Measurements from ENCODE around the gene PLA2G4F.

The PLA2G4F gene

DNA sequence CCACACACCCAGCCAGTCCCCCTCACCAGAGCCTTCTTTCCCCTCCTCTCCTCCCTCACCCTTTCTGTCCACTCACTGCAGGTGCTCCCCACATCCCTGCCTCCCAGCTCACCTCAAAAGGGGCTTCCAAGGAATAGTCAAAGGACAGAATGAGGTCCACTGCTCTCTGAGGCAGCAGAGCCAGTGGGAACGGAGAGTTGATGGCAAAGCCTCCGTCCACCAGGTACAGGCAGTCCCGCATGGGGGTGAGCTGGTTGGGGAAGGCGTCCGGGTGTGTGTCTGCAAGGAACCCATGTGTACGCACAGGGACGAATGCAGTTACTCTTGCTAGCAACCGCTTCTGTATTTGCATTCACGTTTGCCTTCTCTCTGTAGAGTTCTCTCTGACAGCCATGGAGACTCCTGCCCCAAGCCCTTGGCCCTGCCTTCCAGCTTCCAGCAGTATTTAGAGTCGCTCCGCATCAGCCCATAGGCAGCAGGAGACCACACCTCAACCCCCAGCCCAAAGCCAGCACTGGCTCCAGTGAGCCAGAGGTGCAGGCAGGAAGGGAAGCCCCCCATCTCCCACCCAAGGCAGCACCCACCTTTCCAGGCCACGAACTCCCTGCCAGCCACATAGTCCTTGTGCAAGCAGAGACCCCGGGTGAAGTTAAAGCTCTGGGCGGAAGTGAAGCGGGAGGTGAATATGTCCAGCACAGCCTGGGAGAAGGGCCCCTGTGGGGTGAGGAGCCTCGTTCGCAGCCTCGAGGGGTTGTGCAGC lies 12.4 kb downstream of the PLA2G4F start:
- Histone ChIP-seq H3K9ac (ENCODE audit: low read length) (no peak overlapping the region), H3K9me3 (ENCODE audit: low read length) (no peaks in the 10 kb centered on the region), H3K36me3 (ENCODE audit: insufficient read depth, low read length) (no peaks in the 10 kb centered on the region), H3K27me3 (ENCODE audit: control insufficient read depth in 1 of 2, insufficient read depth in 2 of 2, low read length in 2 of 2) (no peaks in the 10 kb centered on the region), H3K27ac (ENCODE audit: low read depth, low read length) (no peak overlapping the region), H3K4me3 (ENCODE audit: low read depth in 1 of 2, low read length in 2 of 2) (no peak overlapping the region), H3K4me1 (ENCODE audit: insufficient read depth, low read length) (no peaks in the 10 kb centered on the region)

- Histone ChIP-seq H3K27me3 (ENCODE audit: control insufficient read depth in 1 of 2, insufficient read depth in 2 of 2, low read length in 2 of 2) (no peaks in the 10 kb centered on the region), H3K9me3 (ENCODE audit: low read length) (no peaks in the 10 kb centered on the region), H3K36me3 (ENCODE audit: insufficient read depth, low read length) (no peaks in the 10 kb centered on the region), H3K4me1 (ENCODE audit: insufficient read depth, low read length) (no peaks in the 10 kb centered on the region), H3K4me3 (ENCODE audit: low read depth in 1 of 2, low read length in 2 of 2) (no peak overlapping the region), H3K9ac (ENCODE audit: low read length) (no peak overlapping the region), H3K27ac (ENCODE audit: low read depth, low read length) (no peak overlapping the region)
These were observed 13.1 kb downstream of the PLA2G4F start for GRCh38 chr15:42143356-42143755.

DNA sequence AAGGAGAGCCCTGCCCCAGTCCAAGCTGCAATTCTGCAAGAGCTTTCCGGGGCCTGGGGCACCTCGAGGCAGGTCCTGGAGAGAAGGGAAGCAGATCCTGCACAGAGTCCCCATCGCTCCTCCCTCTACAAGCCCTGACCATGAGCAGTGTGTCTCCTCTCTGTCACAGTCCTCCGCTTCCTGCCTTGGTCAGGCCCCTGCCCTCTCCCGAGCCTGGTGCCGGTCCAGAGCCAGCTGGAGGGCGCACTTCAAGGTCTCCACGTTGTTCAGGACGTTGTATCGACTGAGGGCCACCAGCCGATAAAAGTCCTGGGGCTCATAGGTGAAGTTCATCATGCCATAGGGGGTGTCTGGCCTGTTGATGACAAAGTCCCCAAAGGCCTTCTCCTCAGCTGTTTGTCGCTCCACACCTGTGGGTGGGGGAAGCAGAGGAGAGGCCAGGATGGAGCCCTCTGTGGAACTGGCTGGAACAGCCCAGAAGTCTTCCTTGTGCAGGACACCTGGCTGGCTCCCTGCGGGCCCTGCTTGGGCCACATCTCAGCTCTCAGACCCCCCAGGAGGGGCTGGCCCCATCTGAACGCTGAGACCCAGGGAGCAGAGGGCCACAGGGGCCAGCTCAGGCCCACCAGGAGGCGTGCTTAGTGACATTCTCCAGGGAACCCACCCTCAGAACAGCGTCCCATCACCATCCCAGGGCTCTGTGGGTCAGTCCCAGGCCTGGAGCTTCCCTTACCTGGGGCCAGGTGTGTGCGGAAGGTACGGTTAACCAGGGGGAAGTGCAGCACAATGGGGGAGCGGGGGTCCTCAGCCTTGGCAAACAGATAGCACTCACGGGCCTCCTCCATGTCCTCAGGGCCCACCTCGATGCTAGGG lies 14.4 kb downstream of the PLA2G4F start:
- Histone ChIP-seq H3K4me3 (ENCODE audit: low read depth in 1 of 2, low read length in 2 of 2) (no peak overlapping the region), H3K27me3 (ENCODE audit: control insufficient read depth in 1 of 2, insufficient read depth in 2 of 2, low read length in 2 of 2) (no peaks in the 10 kb centered on the region), H3K9ac (ENCODE audit: low read length) (no peak overlapping the region), H3K4me1 (ENCODE audit: insufficient read depth, low read length) (no peaks in the 10 kb centered on the region), H3K36me3 (ENCODE audit: insufficient read depth, low read length) (no peaks in the 10 kb centered on the region), H3K9me3 (ENCODE audit: low read length) (no peaks in the 10 kb centered on the region), H3K27ac (ENCODE audit: low read depth, low read length) (no peak overlapping the region)

DNA sequence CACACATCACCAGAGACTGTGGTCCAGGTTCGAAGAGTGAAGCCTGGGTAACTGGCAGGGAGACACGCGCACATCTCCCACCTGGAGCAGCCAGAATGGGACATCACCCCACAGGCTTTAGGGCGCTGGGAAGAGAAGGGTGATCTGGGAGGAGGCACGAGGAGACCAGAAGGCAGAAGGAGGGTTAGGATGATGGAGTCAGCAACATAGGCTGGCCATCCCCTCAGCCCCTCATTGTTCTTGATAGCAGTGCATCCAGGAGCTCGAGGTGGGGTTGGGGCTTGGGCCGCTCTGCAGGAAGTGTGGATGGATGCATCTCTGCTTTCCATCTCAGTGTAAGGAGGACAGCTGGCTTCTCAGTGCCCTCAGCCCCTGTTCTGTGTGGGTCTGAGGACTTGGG lies 15.2 kb downstream of the PLA2G4F start:
- no peaks in the 10 kb centered on the region for H3K27me3 ChIP-seq (ENCODE audit: control insufficient read depth in 1 of 2, insufficient read depth in 2 of 2, low read length in 2 of 2)
- H3K4me3 ChIP-seq (ENCODE audit: low read depth in 1 of 2, low read length in 2 of 2) = no peak overlapping the region
- no peak overlapping the region for H3K9ac ChIP-seq (ENCODE audit: low read length)
- no peak overlapping the region for H3K27ac ChIP-seq (ENCODE audit: low read depth, low read length)
- H3K9me3 ChIP-seq (ENCODE audit: low read length) = no peaks in the 10 kb centered on the region
- H3K36me3 ChIP-seq (ENCODE audit: insufficient read depth, low read length) = no peaks in the 10 kb centered on the region
- H3K4me1 ChIP-seq (ENCODE audit: insufficient read depth, low read length) = no peaks in the 10 kb centered on the region

DNA sequence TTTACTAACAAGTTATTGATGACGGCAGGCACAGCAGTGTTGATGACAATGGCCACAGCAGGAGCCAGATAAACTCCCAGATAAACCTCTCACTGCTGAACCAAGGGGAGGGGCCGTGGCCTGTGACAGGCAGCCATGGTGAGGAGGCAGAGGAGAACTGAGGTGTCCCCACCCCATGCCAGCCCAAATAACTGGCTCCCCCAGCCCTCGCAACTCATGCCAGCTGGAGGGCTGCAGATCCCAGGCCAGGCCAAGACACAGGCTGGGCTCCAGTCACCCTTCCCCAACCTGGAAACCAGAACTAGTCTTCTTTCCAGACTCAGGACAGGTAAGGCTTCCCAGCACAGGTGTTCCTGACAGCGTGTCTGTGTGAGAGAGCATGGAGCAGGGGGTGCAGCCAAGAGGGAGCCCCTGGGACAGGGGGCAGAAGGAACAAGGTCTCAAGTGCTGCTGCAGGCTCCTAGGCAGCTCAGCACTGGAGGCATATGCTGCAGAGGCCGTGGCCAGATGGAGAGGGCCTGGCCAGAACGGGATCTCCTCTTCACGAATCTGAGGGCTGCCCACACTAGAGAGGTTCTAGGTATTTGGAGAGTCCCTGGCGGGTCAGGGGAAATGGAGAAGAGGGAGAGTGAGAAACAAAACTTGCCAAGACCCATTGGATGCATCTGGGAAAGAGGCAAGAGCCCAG lies 15.9 kb downstream of the PLA2G4F start:
- no peak overlapping the region for H3K4me3 ChIP-seq (ENCODE audit: low read depth in 1 of 2, low read length in 2 of 2)
- no peak overlapping the region for H3K9ac ChIP-seq (ENCODE audit: low read length)
- H3K4me1 ChIP-seq (ENCODE audit: insufficient read depth, low read length) = no peaks in the 10 kb centered on the region
- H3K27me3 ChIP-seq (ENCODE audit: control insufficient read depth in 1 of 2, insufficient read depth in 2 of 2, low read length in 2 of 2) = no peaks in the 10 kb centered on the region
- H3K9me3 ChIP-seq (ENCODE audit: low read length) = no peaks in the 10 kb centered on the region
- H3K27ac ChIP-seq (ENCODE audit: low read depth, low read length) = no peak overlapping the region
- H3K36me3 ChIP-seq (ENCODE audit: insufficient read depth, low read length) = no peaks in the 10 kb centered on the region

GRCh38 chr15:42139596-42139995 lies 16.8 kb downstream of the PLA2G4F start:
- no peaks in the 10 kb centered on the region for H3K4me1 ChIP-seq (ENCODE audit: insufficient read depth, low read length)
- no peak overlapping the region for H3K27ac ChIP-seq (ENCODE audit: low read depth, low read length)
- no peaks in the 10 kb centered on the region for H3K9me3 ChIP-seq (ENCODE audit: low read length)
- no peaks in the 10 kb centered on the region for H3K36me3 ChIP-seq (ENCODE audit: insufficient read depth, low read length)
- no peaks in the 10 kb centered on the region for H3K27me3 ChIP-seq (ENCODE audit: control insufficient read depth in 1 of 2, insufficient read depth in 2 of 2, low read length in 2 of 2)
- H3K9ac ChIP-seq (ENCODE audit: low read length) = no peak overlapping the region
- H3K4me3 ChIP-seq (ENCODE audit: low read depth in 1 of 2, low read length in 2 of 2) = no peak overlapping the region

- Histone ChIP-seq H3K9me3 (ENCODE audit: low read length) (no peaks in the 10 kb centered on the region), H3K27me3 (ENCODE audit: control insufficient read depth in 1 of 2, insufficient read depth in 2 of 2, low read length in 2 of 2) (no peaks in the 10 kb centered on the region), H3K27ac (ENCODE audit: low read depth, low read length) (no peak overlapping the region), H3K4me3 (ENCODE audit: low read depth in 1 of 2, low read length in 2 of 2) (no peak overlapping the region), H3K9ac (ENCODE audit: low read length) (no peak overlapping the region), H3K4me1 (ENCODE audit: insufficient read depth, low read length) (no peaks in the 10 kb centered on the region), H3K36me3 (ENCODE audit: insufficient read depth, low read length) (no peaks in the 10 kb centered on the region)
These were observed 17.5 kb downstream of the PLA2G4F start for GRCh38 chr15:42138968-42139386.

GRCh38 chr15:42138411-42138810 lies 18.0 kb downstream of the PLA2G4F start:
- Histone ChIP-seq H3K4me3 (ENCODE audit: low read depth in 1 of 2, low read length in 2 of 2) (no peak overlapping the region), H3K9ac (ENCODE audit: low read length) (no peak overlapping the region), H3K36me3 (ENCODE audit: insufficient read depth, low read length) (no peaks in the 10 kb centered on the region), H3K27me3 (ENCODE audit: control insufficient read depth in 1 of 2, insufficient read depth in 2 of 2, low read length in 2 of 2) (no peaks in the 10 kb centered on the region), H3K9me3 (ENCODE audit: low read length) (no peaks in the 10 kb centered on the region), H3K4me1 (ENCODE audit: insufficient read depth, low read length) (no peaks in the 10 kb centered on the region), H3K27ac (ENCODE audit: low read depth, low read length) (no peak overlapping the region)

- no peaks in the 10 kb centered on the region for H3K36me3 ChIP-seq (ENCODE audit: insufficient read depth, low read length)
- H3K4me3 ChIP-seq (ENCODE audit: low read depth in 1 of 2, low read length in 2 of 2) = no peak overlapping the region
- H3K9me3 ChIP-seq (ENCODE audit: low read length) = no peaks in the 10 kb centered on the region
- H3K27me3 ChIP-seq (ENCODE audit: control insufficient read depth in 1 of 2, insufficient read depth in 2 of 2, low read length in 2 of 2) = no peaks in the 10 kb centered on the region
- no peaks in the 10 kb centered on the region for H3K4me1 ChIP-seq (ENCODE audit: insufficient read depth, low read length)
- H3K27ac ChIP-seq (ENCODE audit: low read depth, low read length) = no peak overlapping the region
- H3K9ac ChIP-seq (ENCODE audit: low read length) = no peak overlapping the region
These were observed 18.8 kb downstream of the PLA2G4F start for GRCh38 chr15:42137461-42138261.

GRCh38 chr15:42136513-42136912 lies 19.9 kb downstream of the PLA2G4F start:
- Histone ChIP-seq H3K9ac (ENCODE audit: low read length) (no peak overlapping the region), H3K27ac (ENCODE audit: low read depth, low read length) (no peak overlapping the region), H3K4me1 (ENCODE audit: insufficient read depth, low read length) (no peaks in the 10 kb centered on the region), H3K27me3 (ENCODE audit: control insufficient read depth in 1 of 2, insufficient read depth in 2 of 2, low read length in 2 of 2) (no peaks in the 10 kb centered on the region), H3K9me3 (ENCODE audit: low read length) (no peaks in the 10 kb centered on the region), H3K4me3 (ENCODE audit: low read depth in 1 of 2, low read length in 2 of 2) (no peak overlapping the region), H3K36me3 (ENCODE audit: insufficient read depth, low read length) (no peaks in the 10 kb centered on the region)

DNA sequence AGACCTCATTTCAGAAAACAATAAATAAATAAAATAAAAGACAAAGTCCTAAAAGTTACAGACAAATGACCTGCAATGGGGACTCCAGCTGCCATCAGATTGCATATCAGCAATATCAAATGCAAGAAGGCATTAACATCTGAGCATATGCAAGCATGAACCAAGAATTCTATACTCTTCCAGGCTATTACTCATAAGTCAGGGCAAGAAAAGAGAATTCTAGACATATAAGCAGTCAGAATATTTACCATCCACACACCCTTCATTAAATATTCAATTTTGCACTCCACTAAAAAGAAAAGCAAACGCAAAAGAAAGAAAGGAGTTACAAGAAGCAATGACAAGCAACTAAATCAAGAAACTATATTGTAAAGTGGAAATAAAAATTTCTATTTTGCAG lies 21.1 kb downstream of the PLA2G4F start:
- Histone ChIP-seq H3K27ac (ENCODE audit: low read depth, low read length) (no peak overlapping the region), H3K4me3 (ENCODE audit: low read depth in 1 of 2, low read length in 2 of 2) (no peak overlapping the region), H3K27me3 (ENCODE audit: control insufficient read depth in 1 of 2, insufficient read depth in 2 of 2, low read length in 2 of 2) (no peaks in the 10 kb centered on the region), H3K36me3 (ENCODE audit: insufficient read depth, low read length) (no peaks in the 10 kb centered on the region), H3K9me3 (ENCODE audit: low read length) (no peaks in the 10 kb centered on the region), H3K9ac (ENCODE audit: low read length) (no peak overlapping the region), H3K4me1 (ENCODE audit: insufficient read depth, low read length) (no peaks in the 10 kb centered on the region)
